ENCODE measurements around the gene MAD1L1. TPM values are rescaled to one million over a fixed set of nuclear protein-coding genes. Genes with fewer than 3 reads are reported as not detected.

MAD1L1 gene
- total RNA-seq, 1 donor from 2014 or later = 55.0 TPM

- Mint-ChIP-seq H3K36me3 (ENCODE audit: low read depth) (peaks cover 10% of the 10 kb centered on the region), H3K27me3 (ENCODE audit: low read depth) (no peaks in the 10 kb centered on the region), H3K4me1 (ENCODE audit: low read depth) (peaks cover 17% of the 10 kb centered on the region), H3K9me3 (peaks cover 11% of the 10 kb centered on the region), H3K4me3 (ENCODE audit: low read depth) (no peak overlapping the region), H3K27ac (no peak overlapping the region)
- no peak for DNase-seq (ENCODE audit: low spot score)
- intact Hi-C loops (cut with micrococcal nuclease) = no loop called here
Observed at GRCh38 chr7:2019711-2020511, 212.8 kb downstream of the MAD1L1 start.

- Mint-ChIP-seq H3K27me3 (ENCODE audit: low read depth) (no peaks in the 10 kb centered on the region), H3K4me1 (ENCODE audit: low read depth) (peaks cover 17% of the 10 kb centered on the region), H3K36me3 (ENCODE audit: low read depth) (peaks cover 5% of the 10 kb centered on the region), H3K4me3 (ENCODE audit: low read depth) (no peak overlapping the region), H3K27ac (no peak overlapping the region), H3K9me3 (peaks cover 5% of the 10 kb centered on the region)
- no peak for DNase-seq (ENCODE audit: low spot score)
- intact Hi-C loops (cut with micrococcal nuclease) = no loop called here
Observed at GRCh38 chr7:2019461-2019710, 213.4 kb downstream of the MAD1L1 start.

GRCh38 chr7:2018569-2019460, 213.9 kb downstream of the MAD1L1 start:
- Mint-ChIP-seq H3K36me3 (ENCODE audit: low read depth) (no peaks in the 10 kb centered on the region), H3K9me3 (no peaks in the 10 kb centered on the region), H3K27ac (no peak overlapping the region), H3K4me1 (ENCODE audit: low read depth) (peaks cover 17% of the 10 kb centered on the region), H3K4me3 (ENCODE audit: low read depth) (no peak overlapping the region), H3K27me3 (ENCODE audit: low read depth) (no peaks in the 10 kb centered on the region)
- DNase-seq (ENCODE audit: low spot score) = no peak
- intact Hi-C loops (cut with micrococcal nuclease) = no loop called here

- intact Hi-C loops (cut with micrococcal nuclease) = no loop called here
- no peaks in the 10 kb centered on the region for H3K27me3 Mint-ChIP-seq (ENCODE audit: low read depth)
- no peak overlapping the region for H3K27ac Mint-ChIP-seq
- H3K9me3 Mint-ChIP-seq = no peaks in the 10 kb centered on the region
- DNase-seq (ENCODE audit: low spot score) = no peak
- H3K4me1 Mint-ChIP-seq (ENCODE audit: low read depth) = peaks cover 17% of the 10 kb centered on the region
- H3K4me3 Mint-ChIP-seq (ENCODE audit: low read depth) = no peak overlapping the region
- H3K36me3 Mint-ChIP-seq (ENCODE audit: low read depth) = no peaks in the 10 kb centered on the region
Observed at GRCh38 chr7:2017914-2018568, 214.7 kb downstream of the MAD1L1 start.

- Mint-ChIP-seq H3K9me3 (no peaks in the 10 kb centered on the region), H3K27me3 (ENCODE audit: low read depth) (no peaks in the 10 kb centered on the region), H3K4me1 (ENCODE audit: low read depth) (peaks cover 17% of the 10 kb centered on the region), H3K36me3 (ENCODE audit: low read depth) (no peaks in the 10 kb centered on the region), H3K27ac (no peak overlapping the region), H3K4me3 (ENCODE audit: low read depth) (no peak overlapping the region)
- DNase-seq (ENCODE audit: low spot score) = no peak
- intact Hi-C loops (cut with micrococcal nuclease) = no loop called here
Observed at GRCh38 chr7:2017481-2017891, 215.3 kb downstream of the MAD1L1 start.

GRCh38 chr7:2016761-2017480, 215.8 kb downstream of the MAD1L1 start:
- no peak overlapping the region for H3K27ac Mint-ChIP-seq
- H3K4me1 Mint-ChIP-seq (ENCODE audit: low read depth) = peaks cover 17% of the 10 kb centered on the region
- no peaks in the 10 kb centered on the region for H3K27me3 Mint-ChIP-seq (ENCODE audit: low read depth)
- no peak for DNase-seq (ENCODE audit: low spot score)
- no peak overlapping the region for H3K4me3 Mint-ChIP-seq (ENCODE audit: low read depth)
- H3K36me3 Mint-ChIP-seq (ENCODE audit: low read depth) = no peaks in the 10 kb centered on the region
- no peaks in the 10 kb centered on the region for H3K9me3 Mint-ChIP-seq
- intact Hi-C loops (cut with micrococcal nuclease) = no loop called here

GRCh38 chr7:2016021-2016631, 216.6 kb downstream of the MAD1L1 start:
- intact Hi-C loops (cut with micrococcal nuclease) = no loop called here
- H3K27ac Mint-ChIP-seq = no peak overlapping the region
- no peaks in the 10 kb centered on the region for H3K36me3 Mint-ChIP-seq (ENCODE audit: low read depth)
- H3K4me3 Mint-ChIP-seq (ENCODE audit: low read depth) = no peak overlapping the region
- DNase-seq (ENCODE audit: low spot score) = no peak
- peaks cover 17% of the 10 kb centered on the region for H3K4me1 Mint-ChIP-seq (ENCODE audit: low read depth)
- H3K9me3 Mint-ChIP-seq = no peaks in the 10 kb centered on the region
- H3K27me3 Mint-ChIP-seq (ENCODE audit: low read depth) = no peaks in the 10 kb centered on the region

GRCh38 chr7:2015251-2015871, 217.4 kb downstream of the MAD1L1 start:
- no peaks in the 10 kb centered on the region for H3K9me3 Mint-ChIP-seq
- no peak overlapping the region for H3K4me3 Mint-ChIP-seq (ENCODE audit: low read depth)
- H3K27me3 Mint-ChIP-seq (ENCODE audit: low read depth) = no peaks in the 10 kb centered on the region
- peaks cover 10% of the 10 kb centered on the region for H3K4me1 Mint-ChIP-seq (ENCODE audit: low read depth)
- H3K36me3 Mint-ChIP-seq (ENCODE audit: low read depth) = no peaks in the 10 kb centered on the region
- intact Hi-C loops (cut with micrococcal nuclease) = no loop called here
- no peak overlapping the region for H3K27ac Mint-ChIP-seq
- DNase-seq (ENCODE audit: low spot score) = no peak

GRCh38 chr7:2014391-2015241, 218.1 kb downstream of the MAD1L1 start:
- no peaks in the 10 kb centered on the region for H3K27me3 Mint-ChIP-seq (ENCODE audit: low read depth)
- no peak for DNase-seq (ENCODE audit: low spot score)
- H3K4me1 Mint-ChIP-seq (ENCODE audit: low read depth) = peaks cover 5% of the 10 kb centered on the region
- no peaks in the 10 kb centered on the region for H3K36me3 Mint-ChIP-seq (ENCODE audit: low read depth)
- intact Hi-C loops (cut with micrococcal nuclease) = no loop called here
- H3K9me3 Mint-ChIP-seq = no peaks in the 10 kb centered on the region
- no peak overlapping the region for H3K4me3 Mint-ChIP-seq (ENCODE audit: low read depth)
- no peak overlapping the region for H3K27ac Mint-ChIP-seq

- no peaks in the 10 kb centered on the region for H3K36me3 Mint-ChIP-seq (ENCODE audit: low read depth)
- DNase-seq (ENCODE audit: low spot score) = no peak
- intact Hi-C loops (cut with micrococcal nuclease) = no loop called here
- H3K9me3 Mint-ChIP-seq = no peaks in the 10 kb centered on the region
- H3K4me1 Mint-ChIP-seq (ENCODE audit: low read depth) = no peaks in the 10 kb centered on the region
- no peak overlapping the region for H3K4me3 Mint-ChIP-seq (ENCODE audit: low read depth)
- H3K27me3 Mint-ChIP-seq (ENCODE audit: low read depth) = no peaks in the 10 kb centered on the region
- no peak overlapping the region for H3K27ac Mint-ChIP-seq
Observed at GRCh38 chr7:2013381-2014311, 219.1 kb downstream of the MAD1L1 start.

- Mint-ChIP-seq H3K27me3 (ENCODE audit: low read depth) (no peaks in the 10 kb centered on the region), H3K9me3 (no peaks in the 10 kb centered on the region), H3K4me3 (ENCODE audit: low read depth) (no peak overlapping the region), H3K36me3 (ENCODE audit: low read depth) (no peaks in the 10 kb centered on the region), H3K27ac (no peak overlapping the region), H3K4me1 (ENCODE audit: low read depth) (no peaks in the 10 kb centered on the region)
- no peak for DNase-seq (ENCODE audit: low spot score)
- intact Hi-C loops (cut with micrococcal nuclease) = no loop called here
Observed at GRCh38 chr7:2012981-2013380, 219.8 kb downstream of the MAD1L1 start.

Measured in activated T-helper 2 cell treated with anti-CD3 and anti-CD28 coated beads, Interferon-gamma antibody, Interleukin-2, Interleukin-4, amounts not matched to agents 10 μg/mL and 5 μg/mL and 100 μg/mL, durations not matched to agents 14 hours and 24 hours and 36 hours (primary cell).